ENCODE measurements around the gene DACH1. TPM values are rescaled to one million over a fixed set of nuclear protein-coding genes. Genes with fewer than 3 reads are reported as not detected.
A peak's percentile ranks its signal among the peaks of the same experiment; 100 is the strongest.

The DACH1 gene
- total RNA-seq, 1 donor from 2014 or later = 1.6 TPM

- H2AFZ ChIP-seq (ENCODE audit: low read depth, low read length) = no peak overlapping the region
- no peaks in the 10 kb centered on the region for H3K36me3 Mint-ChIP-seq (ENCODE audit: low read depth, unreplicated experiment)
- no peak overlapping the region for H3K27ac Mint-ChIP-seq (ENCODE audit: unreplicated experiment)
- no peaks in the 10 kb centered on the region for H3K27me3 Mint-ChIP-seq (ENCODE audit: low read depth, unreplicated experiment)
- TF ChIP-seq CTCF (IDR thresholded peaks at IDR 0.05; ENCODE audit: insufficient read depth, low read depth, low read length) (no peak), EZH2 (IDR thresholded peaks at IDR 0.05; ENCODE audit: insufficient read depth, low read length) (no peak)
- no peak overlapping the region for H3K4me3 Mint-ChIP-seq (ENCODE audit: unreplicated experiment)
- H3K79me2 ChIP-seq (ENCODE audit: insufficient read depth, low read length) = no peaks in the 10 kb centered on the region
- H3K9me3 ChIP-seq (ENCODE audit: insufficient read depth, low read depth, low read length) = no peaks in the 10 kb centered on the region
- H3K27me3 ChIP-seq (ENCODE audit: insufficient read depth, low read length) = no peaks in the 10 kb centered on the region
- no peaks in the 10 kb centered on the region for H4K20me1 ChIP-seq (ENCODE audit: insufficient read depth, low read length)
- H3K4me3 ChIP-seq (ENCODE audit: insufficient read depth, low read depth, low read length) = no peak overlapping the region
- no peak overlapping the region for H3K27ac ChIP-seq (ENCODE audit: low read depth, low read length)
- no peak for FAIRE-seq
- no peak overlapping the region for H3K4me2 ChIP-seq (ENCODE audit: low read length)
- H3K36me3 ChIP-seq (ENCODE audit: insufficient read depth, low read length) = no peaks in the 10 kb centered on the region
- H3K4me1 ChIP-seq (ENCODE audit: insufficient read depth, low read length) = no peaks in the 10 kb centered on the region
- peaks cover 6% of the 10 kb centered on the region for H3K4me1 Mint-ChIP-seq (ENCODE audit: low read depth, unreplicated experiment)
- DNase-seq (ENCODE audit: low read depth) = no peak
- no peaks in the 10 kb centered on the region for H3K9me3 Mint-ChIP-seq (ENCODE audit: unreplicated experiment)
- H3K9ac ChIP-seq (ENCODE audit: low read length) = no peak overlapping the region
Measured at GRCh38 chr13:71829547-71829946, 37.5 kb downstream of the DACH1 start.

GRCh38 chr13:71828564-71828963 lies 38.4 kb downstream of the DACH1 start:
- H3K4me3 ChIP-seq (ENCODE audit: insufficient read depth, low read depth, low read length) = no peak overlapping the region
- peak overlapping the region; percentile 29 for H3K27ac Mint-ChIP-seq (ENCODE audit: unreplicated experiment)
- H3K9me3 ChIP-seq (ENCODE audit: insufficient read depth, low read depth, low read length) = no peaks in the 10 kb centered on the region
- no peak overlapping the region for H3K27ac ChIP-seq (ENCODE audit: low read depth, low read length)
- no peak overlapping the region for H2AFZ ChIP-seq (ENCODE audit: low read depth, low read length)
- TF ChIP-seq CTCF (IDR thresholded peaks at IDR 0.05; ENCODE audit: insufficient read depth, low read depth, low read length) (no peak), EZH2 (IDR thresholded peaks at IDR 0.05; ENCODE audit: insufficient read depth, low read length) (no peak)
- H3K4me1 Mint-ChIP-seq (ENCODE audit: low read depth, unreplicated experiment) = peaks cover 6% of the 10 kb centered on the region
- no peak overlapping the region for H3K4me2 ChIP-seq (ENCODE audit: low read length)
- no peak overlapping the region for H3K9ac ChIP-seq (ENCODE audit: low read length)
- H4K20me1 ChIP-seq (ENCODE audit: insufficient read depth, low read length) = no peaks in the 10 kb centered on the region
- no peak overlapping the region for H3K4me3 Mint-ChIP-seq (ENCODE audit: unreplicated experiment)
- no peak for DNase-seq (ENCODE audit: low read depth)
- no peaks in the 10 kb centered on the region for H3K36me3 ChIP-seq (ENCODE audit: insufficient read depth, low read length)
- no peaks in the 10 kb centered on the region for H3K36me3 Mint-ChIP-seq (ENCODE audit: low read depth, unreplicated experiment)
- H3K4me1 ChIP-seq (ENCODE audit: insufficient read depth, low read length) = no peaks in the 10 kb centered on the region
- no peaks in the 10 kb centered on the region for H3K27me3 ChIP-seq (ENCODE audit: insufficient read depth, low read length)
- FAIRE-seq = no peak
- H3K27me3 Mint-ChIP-seq (ENCODE audit: low read depth, unreplicated experiment) = no peaks in the 10 kb centered on the region
- H3K79me2 ChIP-seq (ENCODE audit: insufficient read depth, low read length) = no peaks in the 10 kb centered on the region
- no peaks in the 10 kb centered on the region for H3K9me3 Mint-ChIP-seq (ENCODE audit: unreplicated experiment)

GRCh38 chr13:71828117-71828516 lies 38.9 kb downstream of the DACH1 start:
- no peaks in the 10 kb centered on the region for H3K27me3 ChIP-seq (ENCODE audit: insufficient read depth, low read length)
- H3K9ac ChIP-seq (ENCODE audit: low read length) = no peak overlapping the region
- H3K27me3 Mint-ChIP-seq (ENCODE audit: low read depth, unreplicated experiment) = no peaks in the 10 kb centered on the region
- no peak for FAIRE-seq
- no peak overlapping the region for H3K4me3 Mint-ChIP-seq (ENCODE audit: unreplicated experiment)
- H3K36me3 Mint-ChIP-seq (ENCODE audit: low read depth, unreplicated experiment) = no peaks in the 10 kb centered on the region
- DNase-seq (ENCODE audit: low read depth) = no peak
- no peaks in the 10 kb centered on the region for H3K9me3 ChIP-seq (ENCODE audit: insufficient read depth, low read depth, low read length)
- no peaks in the 10 kb centered on the region for H3K9me3 Mint-ChIP-seq (ENCODE audit: unreplicated experiment)
- H3K4me1 Mint-ChIP-seq (ENCODE audit: low read depth, unreplicated experiment) = peaks cover 6% of the 10 kb centered on the region
- no peak overlapping the region for H3K4me2 ChIP-seq (ENCODE audit: low read length)
- H3K4me1 ChIP-seq (ENCODE audit: insufficient read depth, low read length) = no peaks in the 10 kb centered on the region
- H3K36me3 ChIP-seq (ENCODE audit: insufficient read depth, low read length) = no peaks in the 10 kb centered on the region
- H3K79me2 ChIP-seq (ENCODE audit: insufficient read depth, low read length) = no peaks in the 10 kb centered on the region
- H3K27ac Mint-ChIP-seq (ENCODE audit: unreplicated experiment) = no peak overlapping the region
- no peak overlapping the region for H3K4me3 ChIP-seq (ENCODE audit: insufficient read depth, low read depth, low read length)
- TF ChIP-seq CTCF (IDR thresholded peaks at IDR 0.05; ENCODE audit: insufficient read depth, low read depth, low read length) = no peak
- H2AFZ ChIP-seq (ENCODE audit: low read depth, low read length) = no peak overlapping the region
- no peaks in the 10 kb centered on the region for H4K20me1 ChIP-seq (ENCODE audit: insufficient read depth, low read length)
- H3K27ac ChIP-seq (ENCODE audit: low read depth, low read length) = no peak overlapping the region
